NCI-H1105 treated with DMSO at 0.1 percent for 48 hours (cell line): Measurements from ENCODE around the gene LRRC30.
"Not testable (repeated sequence)": the region's sequence is repeated elsewhere in the genome, so short reads cannot be mapped to it uniquely, and the experiment has no call there.

Experiments
- DNase-seq: peaks from one replicate; lab custom pipeline; 2025; lab: John Stamatoyannopoulos, UW

Gene LRRC30

GRCh38 chr18:7230626-7231349 lies at the start of gene LRRC30:
TSS of gene LRRC30 (plus strand) at chr18:7231089. CDS start at chr18:7231139, 50 bp downstream.
- DNase-seq: no peak

GRCh38 chr18:7185701-7186100 lies 45.2 kb upstream of the LRRC30 start:
- no peak for DNase-seq

- DNase-seq: no peak
Observed at GRCh38 chr18:7190547-7191156, 40.2 kb upstream of the LRRC30 start.

- DNase-seq: no peak
Observed at GRCh38 chr18:7191736-7192135, 39.2 kb upstream of the LRRC30 start.

- DNase-seq: no peak
Observed at GRCh38 chr18:7195266-7195665, 35.6 kb upstream of the LRRC30 start.

- no peak for DNase-seq
Observed at GRCh38 chr18:7196421-7196820, 34.5 kb upstream of the LRRC30 start.

GRCh38 chr18:7197854-7198253 lies 33.0 kb upstream of the LRRC30 start:
- DNase-seq: no peak

GRCh38 chr18:7198326-7198725 lies 32.6 kb upstream of the LRRC30 start:
- no peak for DNase-seq

GRCh38 chr18:7201096-7201495 lies 29.8 kb upstream of the LRRC30 start:
- no peak for DNase-seq

GRCh38 chr18:7202169-7202568 lies 28.7 kb upstream of the LRRC30 start:
- no peak for DNase-seq

GRCh38 chr18:7203601-7204000 lies 27.3 kb upstream of the LRRC30 start:
- not testable (repeated sequence) for DNase-seq

- DNase-seq: no peak
Observed at GRCh38 chr18:7205346-7205745, 25.5 kb upstream of the LRRC30 start.

GRCh38 chr18:7206217-7206616 lies 24.7 kb upstream of the LRRC30 start:
- no peak for DNase-seq

- DNase-seq: no peak
Observed at GRCh38 chr18:7207366-7207915, 23.4 kb upstream of the LRRC30 start.

GRCh38 chr18:7221424-7222155 lies 9.3 kb upstream of the LRRC30 start:
- DNase-seq: peak; percentile 65

- no peak for DNase-seq
Observed at GRCh38 chr18:7224198-7224597, 6.7 kb upstream of the LRRC30 start.

GRCh38 chr18:7232218-7232617 lies 1.3 kb downstream of the LRRC30 start:
- DNase-seq: no peak

GRCh38 chr18:7233134-7233810 lies 2.4 kb downstream of the LRRC30 start:
- DNase-seq: no peak

GRCh38 chr18:7234091-7234490 lies 3.2 kb downstream of the LRRC30 start:
- DNase-seq: no peak

- no peak for DNase-seq
Observed at GRCh38 chr18:7234956-7235355, 4.1 kb downstream of the LRRC30 start.

- no peak for DNase-seq
Observed at GRCh38 chr18:7236072-7236471, 5.2 kb downstream of the LRRC30 start.

- DNase-seq: no peak
Observed at GRCh38 chr18:7236933-7237332, 6.0 kb downstream of the LRRC30 start.
